ENCODE results near the gene OTOF. TPM values are rescaled to one million over a fixed set of nuclear protein-coding genes. Genes with fewer than 3 reads are reported as not detected.

Gene OTOF
- total RNA-seq, 1 donor from 2014 or later, result 0.22 TPM

DNA sequence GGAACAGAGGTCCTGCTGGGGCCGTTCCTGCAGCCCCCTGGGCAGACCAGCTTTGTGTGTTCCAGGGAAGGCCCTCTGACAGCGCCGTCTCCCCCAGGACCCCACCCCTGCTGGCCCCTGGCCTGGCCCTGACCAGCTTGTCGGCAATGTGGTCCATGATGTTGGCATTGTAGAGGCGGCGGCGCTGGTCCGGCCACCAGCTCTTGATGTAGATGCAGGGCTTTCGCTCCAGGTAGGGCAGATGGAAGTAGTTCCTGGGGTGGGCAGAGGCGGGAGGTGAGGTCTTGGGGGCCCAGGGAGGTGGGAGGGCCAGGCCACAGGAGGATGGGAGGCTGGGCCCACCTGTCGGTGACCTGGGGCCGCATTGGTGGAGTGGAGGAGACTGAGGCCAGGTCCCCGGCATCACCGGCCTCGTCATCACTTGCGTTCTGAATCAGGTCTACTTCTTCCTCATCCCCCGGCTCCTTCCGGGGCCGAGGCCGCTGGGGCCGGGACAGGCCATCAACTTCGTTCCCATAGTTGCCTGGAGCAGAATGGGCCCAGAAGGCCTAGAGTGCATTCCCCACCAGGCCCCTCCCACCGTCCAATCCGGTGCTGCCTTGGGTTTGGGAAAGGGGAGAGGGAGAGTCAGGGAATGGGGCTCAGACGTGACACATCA, 1.3 kb upstream of the OTOF start:
- H3K9me3 Mint-ChIP-seq (ENCODE audit: low read depth), result no peaks in the 10 kb centered on the region

GRCh38 chr2:26478366-26478765, 442 bp upstream of the OTOF start:
- Mint-ChIP-seq H3K4me3 (ENCODE audit: low read depth) (no peak overlapping the region), H3K36me3 (ENCODE audit: insufficient read depth) (no peaks in the 10 kb centered on the region), H3K27me3 (peaks cover 5% of the 10 kb centered on the region), H3K4me1 (ENCODE audit: low read depth) (no peaks in the 10 kb centered on the region), H3K27ac (no peak overlapping the region), H3K9me3 (ENCODE audit: low read depth) (no peaks in the 10 kb centered on the region)
- TF ChIP-seq, protein P1, sequence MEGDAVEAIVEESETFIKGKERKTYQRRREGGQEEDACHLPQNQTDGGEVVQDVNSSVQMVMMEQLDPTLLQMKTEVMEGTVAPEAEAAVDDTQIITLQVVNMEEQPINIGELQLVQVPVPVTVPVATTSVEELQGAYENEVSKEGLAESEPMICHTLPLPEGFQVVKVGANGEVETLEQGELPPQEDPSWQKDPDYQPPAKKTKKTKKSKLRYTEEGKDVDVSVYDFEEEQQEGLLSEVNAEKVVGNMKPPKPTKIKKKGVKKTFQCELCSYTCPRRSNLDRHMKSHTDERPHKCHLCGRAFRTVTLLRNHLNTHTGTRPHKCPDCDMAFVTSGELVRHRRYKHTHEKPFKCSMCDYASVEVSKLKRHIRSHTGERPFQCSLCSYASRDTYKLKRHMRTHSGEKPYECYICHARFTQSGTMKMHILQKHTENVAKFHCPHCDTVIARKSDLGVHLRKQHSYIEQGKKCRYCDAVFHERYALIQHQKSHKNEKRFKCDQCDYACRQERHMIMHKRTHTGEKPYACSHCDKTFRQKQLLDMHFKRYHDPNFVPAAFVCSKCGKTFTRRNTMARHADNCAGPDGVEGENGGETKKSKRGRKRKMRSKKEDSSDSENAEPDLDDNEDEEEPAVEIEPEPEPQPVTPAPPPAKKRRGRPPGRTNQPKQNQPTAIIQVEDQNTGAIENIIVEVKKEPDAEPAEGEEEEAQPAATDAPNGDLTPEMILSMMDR (IDR thresholded peaks at IDR 0.05; ENCODE audit: unreplicated experiment), result no peak
- DNase-seq (ENCODE audit: low spot score, unreplicated experiment), result no peak

More for the DNA sequence above, 1.3 kb upstream of the OTOF start:
- no peak for DNase-seq (ENCODE audit: low spot score, unreplicated experiment)
- H3K36me3 Mint-ChIP-seq (ENCODE audit: insufficient read depth), result no peaks in the 10 kb centered on the region
- no peak overlapping the region for H3K27ac Mint-ChIP-seq
- peaks cover 5% of the 10 kb centered on the region for H3K27me3 Mint-ChIP-seq
- no peak overlapping the region for H3K4me3 Mint-ChIP-seq (ENCODE audit: low read depth)
- TF ChIP-seq, protein P1 (IDR thresholded peaks at IDR 0.05; ENCODE audit: unreplicated experiment), result no peak
- H3K4me1 Mint-ChIP-seq (ENCODE audit: low read depth), result no peaks in the 10 kb centered on the region

DNA sequence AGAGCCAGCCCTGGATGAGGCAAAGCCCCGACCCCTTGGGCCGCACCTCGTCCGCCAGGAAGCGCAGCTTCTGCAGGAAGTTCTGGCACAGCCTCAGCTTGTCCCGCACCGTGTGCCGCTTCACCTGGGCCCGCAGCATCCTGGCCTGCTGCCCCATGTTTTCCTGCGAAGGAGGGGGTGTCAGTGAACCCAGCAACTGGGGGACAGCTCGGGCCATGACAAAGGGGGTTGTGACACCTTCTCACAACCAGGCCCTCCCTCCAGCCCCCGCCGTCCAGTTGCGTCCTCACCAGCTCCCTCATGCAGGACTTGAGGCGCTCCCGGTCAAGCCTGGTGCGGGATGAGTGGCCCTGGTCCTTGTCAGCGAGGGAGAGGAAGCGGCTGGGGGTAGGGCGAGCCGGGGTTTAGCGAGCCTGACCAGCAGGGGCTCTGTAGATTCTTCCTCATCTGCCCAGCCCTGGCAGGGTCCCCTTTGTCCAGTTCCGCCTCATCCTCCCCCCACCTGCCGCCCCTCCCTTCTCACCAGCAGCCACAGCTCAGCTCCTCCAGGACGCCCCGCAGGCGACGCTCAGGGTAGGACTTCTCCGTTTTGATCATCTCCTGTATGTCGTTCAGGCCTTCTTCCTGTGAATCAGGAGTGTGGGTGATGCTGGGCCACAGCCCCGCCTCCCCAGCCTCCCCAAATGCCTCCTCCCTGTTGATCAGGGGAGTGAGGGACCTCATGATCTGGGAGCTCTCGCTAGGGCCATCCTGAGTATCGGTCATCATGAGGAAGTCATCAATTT, 606 bp downstream of the OTOF start:
- DNase-seq (ENCODE audit: low spot score, unreplicated experiment), result no peak
- Mint-ChIP-seq H3K36me3 (ENCODE audit: insufficient read depth) (no peaks in the 10 kb centered on the region), H3K27me3 (peaks cover 3% of the 10 kb centered on the region), H3K4me3 (ENCODE audit: low read depth) (no peak overlapping the region), H3K9me3 (ENCODE audit: low read depth) (no peaks in the 10 kb centered on the region), H3K4me1 (ENCODE audit: low read depth) (no peaks in the 10 kb centered on the region), H3K27ac (no peak overlapping the region)
- TF ChIP-seq, protein P1 (IDR thresholded peaks at IDR 0.05; ENCODE audit: unreplicated experiment), result no peak

DNA sequence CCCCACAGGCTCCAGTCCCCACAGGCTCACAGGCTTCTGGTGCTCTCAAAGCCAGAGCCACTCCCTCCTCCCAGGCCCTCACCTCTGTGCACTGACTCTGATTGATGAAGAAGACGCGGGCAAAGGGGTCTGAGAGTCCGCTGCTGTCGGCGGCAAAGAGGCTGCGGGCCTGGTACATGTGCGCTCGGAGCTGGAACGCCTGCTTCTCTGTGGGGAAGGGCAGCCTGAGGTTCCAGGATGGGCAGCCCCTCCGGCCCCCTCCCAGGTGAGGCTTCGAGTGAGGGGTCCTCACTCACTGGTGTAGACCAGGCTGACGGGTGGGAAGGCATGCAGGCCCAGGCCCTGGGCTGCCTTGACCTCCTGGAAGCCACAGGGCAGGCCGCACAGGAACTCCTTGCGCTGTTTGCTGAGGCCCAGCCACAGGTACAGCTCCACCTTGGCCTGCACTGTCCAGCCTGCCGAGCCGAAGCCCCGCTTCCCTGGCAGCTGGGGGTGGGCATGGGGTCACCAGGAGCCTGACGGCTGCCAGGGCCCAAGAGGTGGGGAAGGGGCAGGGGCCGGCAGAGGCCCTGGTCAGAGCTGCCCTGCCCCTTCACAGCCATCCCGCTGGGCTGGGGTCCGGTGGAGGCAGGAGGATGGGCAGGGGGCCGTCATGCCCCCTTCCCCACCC, 2.0 kb downstream of the OTOF start:
- H3K27me3 Mint-ChIP-seq, result peaks cover 3% of the 10 kb centered on the region
- H3K9me3 Mint-ChIP-seq (ENCODE audit: low read depth), result no peaks in the 10 kb centered on the region
- TF ChIP-seq, protein P1 (IDR thresholded peaks at IDR 0.05; ENCODE audit: unreplicated experiment), result no peak
- no peak for DNase-seq (ENCODE audit: low spot score, unreplicated experiment)
- no peak overlapping the region for H3K27ac Mint-ChIP-seq
- H3K4me1 Mint-ChIP-seq (ENCODE audit: low read depth), result no peaks in the 10 kb centered on the region
- H3K36me3 Mint-ChIP-seq (ENCODE audit: insufficient read depth), result no peaks in the 10 kb centered on the region
- no peak overlapping the region for H3K4me3 Mint-ChIP-seq (ENCODE audit: low read depth)

DNA sequence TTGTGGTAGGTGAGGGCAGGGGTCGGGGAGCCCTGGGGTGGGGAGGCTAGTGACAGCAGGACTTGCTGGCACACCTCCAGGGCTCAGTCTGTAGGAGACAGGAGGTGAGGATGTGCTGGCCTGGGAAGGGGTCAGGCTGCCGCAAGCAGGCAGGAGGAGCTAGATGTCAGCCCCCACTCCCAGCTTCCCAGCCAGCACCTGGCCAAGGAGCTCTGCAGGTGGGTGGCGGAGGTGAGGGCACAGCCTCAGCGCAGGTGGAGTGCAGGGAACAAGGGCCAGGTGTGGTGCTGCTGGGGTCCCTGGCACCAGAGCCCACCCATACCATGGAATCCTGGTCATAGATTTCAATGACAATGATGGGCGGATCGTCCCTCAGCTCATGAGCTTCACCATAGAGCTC, 2.9 kb downstream of the OTOF start:
- Mint-ChIP-seq H3K27ac (no peak overlapping the region), H3K9me3 (ENCODE audit: low read depth) (no peaks in the 10 kb centered on the region), H3K36me3 (ENCODE audit: insufficient read depth) (no peaks in the 10 kb centered on the region), H3K4me1 (ENCODE audit: low read depth) (no peaks in the 10 kb centered on the region), H3K27me3 (peaks cover 3% of the 10 kb centered on the region), H3K4me3 (ENCODE audit: low read depth) (no peak overlapping the region)
- TF ChIP-seq, protein P1 (IDR thresholded peaks at IDR 0.05; ENCODE audit: unreplicated experiment), result no peak
- no peak for DNase-seq (ENCODE audit: low spot score, unreplicated experiment)

Data from progenitor cell of endocrine pancreas (in vitro differentiated cells).